Neural cell (in vitro differentiated cells): ENCODE measurements around the gene SPARC.

ENCODE experiments used
- EP300 ChIP-seq: fragments of 450-650 bp; conservative IDR thresholded peaks from 2 replicates; pipeline ENCODE4 v1.6.1; 2014; ENCODE audit warnings: antibody characterized with exemption, mild to moderate bottlenecking, moderate library complexity; ENCODE audit not compliant: poor library complexity, severe bottlenecking
- EZH2 ChIP-seq: fragments of 200-600, 300-800 bp; shearing (Covaris generic), sonication (generic); IDR thresholded peaks from 2 replicates; pipeline ENCODE4 v1.6.1; 2014; ENCODE audit warnings: antibody characterized with exemption, low read length, borderline replicate concordance, mild to moderate bottlenecking; ENCODE audit not compliant: insufficient read depth, poor library complexity, severe bottlenecking
- MXI1 ChIP-seq: fragments of 450-650 bp; conservative IDR thresholded peaks from 2 replicates; pipeline ENCODE4 v1.6.1; 2014; ENCODE audit warnings: antibody characterized with exemption, mild to moderate bottlenecking; ENCODE audit not compliant: poor library complexity, severe bottlenecking
- POLR2AphosphoS5 ChIP-seq: IDR thresholded peaks from 2 replicates; pipeline ENCODE4 v1.6.1; 2012
- RAD21 ChIP-seq: fragments of 450-650 bp; conservative IDR thresholded peaks from 2 replicates; pipeline ENCODE4 v1.6.1; 2014; ENCODE audit warnings: antibody characterized with exemption, mild to moderate bottlenecking, moderate library complexity
- SMC3 ChIP-seq: fragments of 450-650 bp; conservative IDR thresholded peaks from 2 replicates; pipeline ENCODE4 v1.6.1; 2014; ENCODE audit warnings: antibody characterized with exemption, mild to moderate bottlenecking, moderate library complexity; ENCODE audit not compliant: poor library complexity
- TAF1 ChIP-seq: IDR thresholded peaks from 2 replicates; pipeline ENCODE4 v1.6.1; 2012; ENCODE audit warnings: low read depth
- TF ChIP-seq, protein P1 (sequence below): fragments of 450-650 bp; IDR thresholded peaks from 2 replicates; pipeline ENCODE4 v1.5.1; 2014; ENCODE audit warnings: antibody characterized with exemption, mild to moderate bottlenecking, moderate library complexity; ENCODE audit not compliant: poor library complexity, severe bottlenecking
- TF ChIP-seq, protein P2 (sequence below): IDR thresholded peaks from 2 replicates; pipeline ENCODE4 v1.6.1; 2012; ENCODE audit warnings: borderline replicate concordance

DNA sequence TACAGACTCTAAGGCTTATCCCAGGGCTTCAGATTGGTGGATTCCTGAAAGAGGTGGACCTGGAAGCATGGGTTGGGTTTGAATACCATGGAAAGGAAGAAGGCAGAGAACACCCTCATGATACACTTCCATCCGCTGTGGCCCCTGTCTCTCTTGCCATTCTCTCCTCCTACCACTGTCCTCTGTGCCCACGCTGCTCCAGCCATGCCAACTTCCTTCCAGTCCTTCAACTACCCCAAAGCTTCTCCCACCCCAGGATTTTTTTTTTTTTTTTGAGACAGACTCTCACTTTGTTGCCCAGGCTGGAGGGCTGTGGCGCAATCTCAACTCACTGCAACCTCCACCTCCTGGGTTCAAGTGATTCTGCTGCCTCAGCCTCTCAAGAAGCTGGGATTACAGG, 1.7 kb upstream of the SPARC start:
- TF ChIP-seq, protein P1, sequence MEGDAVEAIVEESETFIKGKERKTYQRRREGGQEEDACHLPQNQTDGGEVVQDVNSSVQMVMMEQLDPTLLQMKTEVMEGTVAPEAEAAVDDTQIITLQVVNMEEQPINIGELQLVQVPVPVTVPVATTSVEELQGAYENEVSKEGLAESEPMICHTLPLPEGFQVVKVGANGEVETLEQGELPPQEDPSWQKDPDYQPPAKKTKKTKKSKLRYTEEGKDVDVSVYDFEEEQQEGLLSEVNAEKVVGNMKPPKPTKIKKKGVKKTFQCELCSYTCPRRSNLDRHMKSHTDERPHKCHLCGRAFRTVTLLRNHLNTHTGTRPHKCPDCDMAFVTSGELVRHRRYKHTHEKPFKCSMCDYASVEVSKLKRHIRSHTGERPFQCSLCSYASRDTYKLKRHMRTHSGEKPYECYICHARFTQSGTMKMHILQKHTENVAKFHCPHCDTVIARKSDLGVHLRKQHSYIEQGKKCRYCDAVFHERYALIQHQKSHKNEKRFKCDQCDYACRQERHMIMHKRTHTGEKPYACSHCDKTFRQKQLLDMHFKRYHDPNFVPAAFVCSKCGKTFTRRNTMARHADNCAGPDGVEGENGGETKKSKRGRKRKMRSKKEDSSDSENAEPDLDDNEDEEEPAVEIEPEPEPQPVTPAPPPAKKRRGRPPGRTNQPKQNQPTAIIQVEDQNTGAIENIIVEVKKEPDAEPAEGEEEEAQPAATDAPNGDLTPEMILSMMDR, result no peak
- no peak for TF ChIP-seq EZH2
- no peak for TF ChIP-seq POLR2AphosphoS5
- TF ChIP-seq EP300, result no peak
- TF ChIP-seq, protein P2, sequence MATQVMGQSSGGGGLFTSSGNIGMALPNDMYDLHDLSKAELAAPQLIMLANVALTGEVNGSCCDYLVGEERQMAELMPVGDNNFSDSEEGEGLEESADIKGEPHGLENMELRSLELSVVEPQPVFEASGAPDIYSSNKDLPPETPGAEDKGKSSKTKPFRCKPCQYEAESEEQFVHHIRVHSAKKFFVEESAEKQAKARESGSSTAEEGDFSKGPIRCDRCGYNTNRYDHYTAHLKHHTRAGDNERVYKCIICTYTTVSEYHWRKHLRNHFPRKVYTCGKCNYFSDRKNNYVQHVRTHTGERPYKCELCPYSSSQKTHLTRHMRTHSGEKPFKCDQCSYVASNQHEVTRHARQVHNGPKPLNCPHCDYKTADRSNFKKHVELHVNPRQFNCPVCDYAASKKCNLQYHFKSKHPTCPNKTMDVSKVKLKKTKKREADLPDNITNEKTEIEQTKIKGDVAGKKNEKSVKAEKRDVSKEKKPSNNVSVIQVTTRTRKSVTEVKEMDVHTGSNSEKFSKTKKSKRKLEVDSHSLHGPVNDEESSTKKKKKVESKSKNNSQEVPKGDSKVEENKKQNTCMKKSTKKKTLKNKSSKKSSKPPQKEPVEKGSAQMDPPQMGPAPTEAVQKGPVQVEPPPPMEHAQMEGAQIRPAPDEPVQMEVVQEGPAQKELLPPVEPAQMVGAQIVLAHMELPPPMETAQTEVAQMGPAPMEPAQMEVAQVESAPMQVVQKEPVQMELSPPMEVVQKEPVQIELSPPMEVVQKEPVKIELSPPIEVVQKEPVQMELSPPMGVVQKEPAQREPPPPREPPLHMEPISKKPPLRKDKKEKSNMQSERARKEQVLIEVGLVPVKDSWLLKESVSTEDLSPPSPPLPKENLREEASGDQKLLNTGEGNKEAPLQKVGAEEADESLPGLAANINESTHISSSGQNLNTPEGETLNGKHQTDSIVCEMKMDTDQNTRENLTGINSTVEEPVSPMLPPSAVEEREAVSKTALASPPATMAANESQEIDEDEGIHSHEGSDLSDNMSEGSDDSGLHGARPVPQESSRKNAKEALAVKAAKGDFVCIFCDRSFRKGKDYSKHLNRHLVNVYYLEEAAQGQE, result no peak
- no peak for TF ChIP-seq SMC3
- TF ChIP-seq RAD21, result no peak
- no peak for TF ChIP-seq MXI1
- no peak for TF ChIP-seq TAF1
